Neural cell (in vitro differentiated cells): Measurements from ENCODE around the gene PDZD4. TPM values are rescaled to one million over a fixed set of nuclear protein-coding genes. Genes with fewer than 3 reads are reported as not detected.

Experiments
- H2AFZ ChIP-seq: fragments of 200-600, 300-800 bp; sonication (generic), shearing (Covaris generic); 2 replicates; pipeline ENCODE4 v1.6.0; 2014; ENCODE audit warnings: low read depth, mild to moderate bottlenecking, antibody characterized with exemption, low read length, moderate library complexity
- H3F3A ChIP-seq: fragments of 200-600 bp; shearing (Covaris generic); 2 replicates; pipeline ENCODE4 v1.6.1; 2016; ENCODE audit warnings: mild to moderate bottlenecking, moderate library complexity, mixed read lengths, antibody characterized with exemption, low read length; ENCODE audit not compliant: insufficient read depth, poor library complexity, severe bottlenecking
- H3K27ac ChIP-seq: fragments of 200-600, 300-800 bp; sonication (generic), shearing (Covaris generic); 2 replicates; pipeline ENCODE4 v1.5.1; 2014; ENCODE audit warnings: mild to moderate bottlenecking, low read length, moderate library complexity
- H3K27me3 ChIP-seq: fragments of 300-800, 200-600 bp; sonication (generic), shearing (Covaris generic); 2 replicates; pipeline ENCODE4 v1.6.0; 2014; ENCODE audit warnings: mild to moderate bottlenecking, low read depth, low read length, moderate library complexity; ENCODE audit not compliant: insufficient read depth
- H3K36me3 ChIP-seq: fragments of 300-800, 200-600 bp; sonication (generic), shearing (Covaris generic); 2 replicates; pipeline ENCODE4 v1.5.1; 2014; ENCODE audit warnings: mild to moderate bottlenecking, antibody characterized with exemption, low read length, moderate library complexity; ENCODE audit not compliant: insufficient read depth
- H3K4me2 ChIP-seq: fragments of 300-800, 200-600 bp; sonication (generic), shearing (Covaris generic); 2 replicates; pipeline ENCODE4 v1.6.0; 2014; ENCODE audit warnings: mild to moderate bottlenecking, low read length
- H3K4me3 ChIP-seq: fragments of 300-800, 200-600 bp; sonication (generic), shearing (Covaris generic); 2 replicates; pipeline ENCODE4 v1.5.1; 2014; ENCODE audit warnings: mild to moderate bottlenecking, low read length, moderate library complexity
- H3K79me2 ChIP-seq: fragments of 200-600 bp; shearing (Covaris generic); replicated peaks from 2 replicates; pipeline ENCODE4 v1.6.0; 2014; ENCODE audit warnings: mild to moderate bottlenecking, low read length, moderate library complexity; ENCODE audit not compliant: insufficient read depth
- H3K9ac ChIP-seq: fragments of 300-800, 200-600 bp; sonication (generic), shearing (Covaris generic); 2 replicates; pipeline ENCODE4 v1.6.1; 2016; ENCODE audit warnings: mild to moderate bottlenecking, low read length, mixed read lengths
- H3K9me2 ChIP-seq: fragments of 200-600 bp; shearing (Covaris generic); 2 replicates; pipeline ENCODE4 v1.6.1; 2016; ENCODE audit warnings: mild to moderate bottlenecking, low read length, mixed read lengths; ENCODE audit not compliant: insufficient read depth
- H3K9me3 ChIP-seq: fragments of 200-600, 300-800 bp; sonication (generic), shearing (Covaris generic); 2 replicates; pipeline ENCODE4 v1.6.1; 2016; ENCODE audit warnings: mild to moderate bottlenecking, mixed run types, low read length, moderate library complexity, mixed read lengths
- H4K20me1 ChIP-seq: fragments of 200-600 bp; shearing (Covaris generic); 2 replicates; pipeline ENCODE4 v1.6.1; 2016; ENCODE audit warnings: mild to moderate bottlenecking, mixed run types; ENCODE audit not compliant: insufficient read depth
- EP300 ChIP-seq: fragments of 450-650 bp; conservative IDR thresholded peaks from 2 replicates; pipeline ENCODE4 v1.6.1; 2014; ENCODE audit warnings: antibody characterized with exemption, mild to moderate bottlenecking, moderate library complexity; ENCODE audit not compliant: poor library complexity, severe bottlenecking
- EZH2 ChIP-seq: fragments of 200-600, 300-800 bp; shearing (Covaris generic), sonication (generic); IDR thresholded peaks from 2 replicates; pipeline ENCODE4 v1.6.1; 2014; ENCODE audit warnings: antibody characterized with exemption, low read length, borderline replicate concordance, mild to moderate bottlenecking; ENCODE audit not compliant: insufficient read depth, poor library complexity, severe bottlenecking
- MXI1 ChIP-seq: fragments of 450-650 bp; conservative IDR thresholded peaks from 2 replicates; pipeline ENCODE4 v1.6.1; 2014; ENCODE audit warnings: antibody characterized with exemption, mild to moderate bottlenecking; ENCODE audit not compliant: poor library complexity, severe bottlenecking
- POLR2AphosphoS5 ChIP-seq: IDR thresholded peaks from 2 replicates; pipeline ENCODE4 v1.6.1; 2012
- RAD21 ChIP-seq: fragments of 450-650 bp; conservative IDR thresholded peaks from 2 replicates; pipeline ENCODE4 v1.6.1; 2014; ENCODE audit warnings: antibody characterized with exemption, mild to moderate bottlenecking, moderate library complexity
- SMC3 ChIP-seq: fragments of 450-650 bp; conservative IDR thresholded peaks from 2 replicates; pipeline ENCODE4 v1.6.1; 2014; ENCODE audit warnings: antibody characterized with exemption, mild to moderate bottlenecking, moderate library complexity; ENCODE audit not compliant: poor library complexity
- TAF1 ChIP-seq: IDR thresholded peaks from 2 replicates; pipeline ENCODE4 v1.6.1; 2012; ENCODE audit warnings: low read depth
- polyA plus RNA-seq: library from polyadenylated mRNA; depleted of rRNA; stranded (reverse); fragments of >200 nt; gene quantifications from 2 replicates; pipeline ENCODE4 v1.2.3, GENCODE V29; 2014
- TF ChIP-seq, protein P1 (sequence below): fragments of 450-650 bp; IDR thresholded peaks from 2 replicates; pipeline ENCODE4 v1.5.1; 2014; ENCODE audit warnings: antibody characterized with exemption, mild to moderate bottlenecking, moderate library complexity; ENCODE audit not compliant: poor library complexity, severe bottlenecking
- TF ChIP-seq, protein P2 (sequence below): IDR thresholded peaks from 2 replicates; pipeline ENCODE4 v1.6.1; 2012; ENCODE audit warnings: borderline replicate concordance

Gene PDZD4
- polyA plus RNA-seq, 1 donor from 2014 or later = 343 TPM

GRCh38 chrX:153765138-153766079 lies 64.9 kb downstream of the PDZD4 start:
- no peaks in the 10 kb centered on the region for H4K20me1 ChIP-seq
- H3K27me3 ChIP-seq = no peaks in the 10 kb centered on the region
- no peaks in the 10 kb centered on the region for H3K79me2 ChIP-seq
- H3K9me2 ChIP-seq = no peaks in the 10 kb centered on the region
- no peak overlapping the region for H3K4me2 ChIP-seq
- H3K9ac ChIP-seq = peak overlapping the region; percentile 69
- no peaks in the 10 kb centered on the region for H3K36me3 ChIP-seq
- H3K27ac ChIP-seq = peak overlapping the region; percentile 81
- H3K4me3 ChIP-seq = peak overlapping the region; percentile 45
- no peak overlapping the region for H2AFZ ChIP-seq
- H3F3A ChIP-seq = no peaks in the 10 kb centered on the region
- no peaks in the 10 kb centered on the region for H3K9me3 ChIP-seq
- TF ChIP-seq TAF1 = no peak
- no peak for TF ChIP-seq RAD21
- TF ChIP-seq EP300 = no peak
- TF ChIP-seq, protein P1, sequence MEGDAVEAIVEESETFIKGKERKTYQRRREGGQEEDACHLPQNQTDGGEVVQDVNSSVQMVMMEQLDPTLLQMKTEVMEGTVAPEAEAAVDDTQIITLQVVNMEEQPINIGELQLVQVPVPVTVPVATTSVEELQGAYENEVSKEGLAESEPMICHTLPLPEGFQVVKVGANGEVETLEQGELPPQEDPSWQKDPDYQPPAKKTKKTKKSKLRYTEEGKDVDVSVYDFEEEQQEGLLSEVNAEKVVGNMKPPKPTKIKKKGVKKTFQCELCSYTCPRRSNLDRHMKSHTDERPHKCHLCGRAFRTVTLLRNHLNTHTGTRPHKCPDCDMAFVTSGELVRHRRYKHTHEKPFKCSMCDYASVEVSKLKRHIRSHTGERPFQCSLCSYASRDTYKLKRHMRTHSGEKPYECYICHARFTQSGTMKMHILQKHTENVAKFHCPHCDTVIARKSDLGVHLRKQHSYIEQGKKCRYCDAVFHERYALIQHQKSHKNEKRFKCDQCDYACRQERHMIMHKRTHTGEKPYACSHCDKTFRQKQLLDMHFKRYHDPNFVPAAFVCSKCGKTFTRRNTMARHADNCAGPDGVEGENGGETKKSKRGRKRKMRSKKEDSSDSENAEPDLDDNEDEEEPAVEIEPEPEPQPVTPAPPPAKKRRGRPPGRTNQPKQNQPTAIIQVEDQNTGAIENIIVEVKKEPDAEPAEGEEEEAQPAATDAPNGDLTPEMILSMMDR = no peak
- TF ChIP-seq POLR2AphosphoS5 = no peak
- no peak for TF ChIP-seq MXI1
- no peak for TF ChIP-seq SMC3
- TF ChIP-seq, protein P2, sequence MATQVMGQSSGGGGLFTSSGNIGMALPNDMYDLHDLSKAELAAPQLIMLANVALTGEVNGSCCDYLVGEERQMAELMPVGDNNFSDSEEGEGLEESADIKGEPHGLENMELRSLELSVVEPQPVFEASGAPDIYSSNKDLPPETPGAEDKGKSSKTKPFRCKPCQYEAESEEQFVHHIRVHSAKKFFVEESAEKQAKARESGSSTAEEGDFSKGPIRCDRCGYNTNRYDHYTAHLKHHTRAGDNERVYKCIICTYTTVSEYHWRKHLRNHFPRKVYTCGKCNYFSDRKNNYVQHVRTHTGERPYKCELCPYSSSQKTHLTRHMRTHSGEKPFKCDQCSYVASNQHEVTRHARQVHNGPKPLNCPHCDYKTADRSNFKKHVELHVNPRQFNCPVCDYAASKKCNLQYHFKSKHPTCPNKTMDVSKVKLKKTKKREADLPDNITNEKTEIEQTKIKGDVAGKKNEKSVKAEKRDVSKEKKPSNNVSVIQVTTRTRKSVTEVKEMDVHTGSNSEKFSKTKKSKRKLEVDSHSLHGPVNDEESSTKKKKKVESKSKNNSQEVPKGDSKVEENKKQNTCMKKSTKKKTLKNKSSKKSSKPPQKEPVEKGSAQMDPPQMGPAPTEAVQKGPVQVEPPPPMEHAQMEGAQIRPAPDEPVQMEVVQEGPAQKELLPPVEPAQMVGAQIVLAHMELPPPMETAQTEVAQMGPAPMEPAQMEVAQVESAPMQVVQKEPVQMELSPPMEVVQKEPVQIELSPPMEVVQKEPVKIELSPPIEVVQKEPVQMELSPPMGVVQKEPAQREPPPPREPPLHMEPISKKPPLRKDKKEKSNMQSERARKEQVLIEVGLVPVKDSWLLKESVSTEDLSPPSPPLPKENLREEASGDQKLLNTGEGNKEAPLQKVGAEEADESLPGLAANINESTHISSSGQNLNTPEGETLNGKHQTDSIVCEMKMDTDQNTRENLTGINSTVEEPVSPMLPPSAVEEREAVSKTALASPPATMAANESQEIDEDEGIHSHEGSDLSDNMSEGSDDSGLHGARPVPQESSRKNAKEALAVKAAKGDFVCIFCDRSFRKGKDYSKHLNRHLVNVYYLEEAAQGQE = no peak
- no peak for TF ChIP-seq EZH2

DNA sequence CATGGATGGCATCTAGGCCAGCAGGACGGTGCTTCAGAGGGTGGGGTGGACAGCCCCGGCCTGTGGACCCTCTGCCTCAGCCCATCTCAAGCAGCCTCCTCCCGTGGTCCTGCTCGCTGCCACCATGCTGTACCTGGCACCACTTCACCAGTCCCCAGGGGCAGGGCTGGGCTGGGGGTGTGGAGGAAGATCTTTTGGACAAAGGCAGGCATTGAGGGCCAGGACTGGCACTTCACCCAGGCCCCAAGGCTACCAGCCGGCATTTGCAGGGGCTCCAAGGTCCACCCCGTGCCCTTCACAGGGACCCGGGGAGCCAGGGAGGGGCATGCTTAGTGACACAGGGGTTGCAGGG lies 65.6 kb downstream of the PDZD4 start:
- Histone ChIP-seq H3K9me2 (no peaks in the 10 kb centered on the region), H3K4me3 (no peak overlapping the region), H3F3A (no peaks in the 10 kb centered on the region), H3K36me3 (no peaks in the 10 kb centered on the region), H3K9ac (peak overlapping the region; percentile 69), H3K79me2 (no peaks in the 10 kb centered on the region), H3K27ac (no peak overlapping the region), H3K27me3 (no peaks in the 10 kb centered on the region), H3K9me3 (no peaks in the 10 kb centered on the region), H2AFZ (no peak overlapping the region), H3K4me2 (no peak overlapping the region), H4K20me1 (no peaks in the 10 kb centered on the region)
- TF ChIP-seq, protein P2 = no peak
- TF ChIP-seq RAD21 = no peak
- TF ChIP-seq, protein P1 = no peak
- TF ChIP-seq MXI1 = no peak
- no peak for TF ChIP-seq EZH2
- no peak for TF ChIP-seq EP300
- TF ChIP-seq SMC3 = no peak
- TF ChIP-seq TAF1 = no peak
- TF ChIP-seq POLR2AphosphoS5 = no peak
